B cell (primary cell): Measurements from ENCODE around the gene SPSB1.

ENCODE experiments used
- EZH2 ChIP-seq: IDR thresholded peaks from 2 replicates; pipeline ENCODE4 v1.6.1; 2012; ENCODE audit warnings: borderline replicate concordance, low read depth, mild to moderate bottlenecking, moderate library complexity, low read length; ENCODE audit not compliant: insufficient read depth, poor library complexity, severe bottlenecking
- TF ChIP-seq, protein P1 (sequence below): fragments of 200-600 bp; IDR thresholded peaks from one replicate; pipeline ENCODE4 v1.8.0; 2022; ENCODE audit warnings: antibody characterized with exemption, mild to moderate bottlenecking

DNA sequence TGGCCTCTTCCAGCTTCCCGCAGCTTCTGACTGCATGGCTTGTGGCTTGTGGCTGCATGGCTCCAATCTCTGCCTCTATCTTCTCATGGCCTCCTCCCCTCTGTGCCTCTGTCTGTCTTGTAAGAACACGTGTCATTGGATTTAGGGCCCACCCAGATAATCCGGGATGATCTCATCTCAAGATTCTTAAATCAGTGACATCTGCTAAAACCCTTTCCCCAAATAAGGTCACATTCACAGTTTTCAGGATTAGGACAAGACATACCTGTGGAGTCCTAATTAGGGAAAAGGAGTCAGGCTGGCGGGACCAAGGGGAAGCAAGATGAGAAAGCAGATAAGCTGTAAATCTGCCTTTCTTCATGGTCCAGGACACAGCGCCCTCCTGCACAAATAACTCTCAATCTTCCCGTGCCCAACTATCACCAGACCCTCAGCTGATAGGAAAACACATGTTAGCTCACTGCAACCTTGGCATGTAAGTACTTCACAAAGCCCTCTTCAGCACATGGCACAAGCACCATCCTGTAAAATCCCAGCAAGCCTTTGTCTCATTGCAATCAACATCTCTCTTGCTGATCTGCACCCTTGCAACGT is 82.2 kb downstream of the SPSB1 start:
- TF ChIP-seq, protein P1, sequence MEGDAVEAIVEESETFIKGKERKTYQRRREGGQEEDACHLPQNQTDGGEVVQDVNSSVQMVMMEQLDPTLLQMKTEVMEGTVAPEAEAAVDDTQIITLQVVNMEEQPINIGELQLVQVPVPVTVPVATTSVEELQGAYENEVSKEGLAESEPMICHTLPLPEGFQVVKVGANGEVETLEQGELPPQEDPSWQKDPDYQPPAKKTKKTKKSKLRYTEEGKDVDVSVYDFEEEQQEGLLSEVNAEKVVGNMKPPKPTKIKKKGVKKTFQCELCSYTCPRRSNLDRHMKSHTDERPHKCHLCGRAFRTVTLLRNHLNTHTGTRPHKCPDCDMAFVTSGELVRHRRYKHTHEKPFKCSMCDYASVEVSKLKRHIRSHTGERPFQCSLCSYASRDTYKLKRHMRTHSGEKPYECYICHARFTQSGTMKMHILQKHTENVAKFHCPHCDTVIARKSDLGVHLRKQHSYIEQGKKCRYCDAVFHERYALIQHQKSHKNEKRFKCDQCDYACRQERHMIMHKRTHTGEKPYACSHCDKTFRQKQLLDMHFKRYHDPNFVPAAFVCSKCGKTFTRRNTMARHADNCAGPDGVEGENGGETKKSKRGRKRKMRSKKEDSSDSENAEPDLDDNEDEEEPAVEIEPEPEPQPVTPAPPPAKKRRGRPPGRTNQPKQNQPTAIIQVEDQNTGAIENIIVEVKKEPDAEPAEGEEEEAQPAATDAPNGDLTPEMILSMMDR: no peak
- no peak for TF ChIP-seq EZH2
